GM18873 (cell line): ENCODE results near the gene TGFBR3.

Experiments used
- ATAC-seq: cut with Tn5 transposase; IDR thresholded peaks from one replicate; pipeline ENCODE4 v1.9.1; 2021; ENCODE audit warnings: mild to moderate bottlenecking, moderate library complexity, moderate number of reproducible peaks; ENCODE audit not compliant: unreplicated experiment, low FRiP score

Gene TGFBR3

GRCh38 chr1:91699339-91699974 lies 186.5 kb downstream of the TGFBR3 start:
- no peak for ATAC-seq

GRCh38 chr1:91697861-91698260 lies 188.1 kb downstream of the TGFBR3 start:
- ATAC-seq = no peak

- no peak for ATAC-seq
Observed at GRCh38 chr1:91697416-91697815, 188.5 kb downstream of the TGFBR3 start.

GRCh38 chr1:91696321-91696720 lies 189.6 kb downstream of the TGFBR3 start:
- no peak for ATAC-seq

GRCh38 chr1:91693557-91693956 lies 192.4 kb downstream of the TGFBR3 start:
- ATAC-seq = no peak

- no peak for ATAC-seq
Observed at GRCh38 chr1:91691525-91691924, 194.4 kb downstream of the TGFBR3 start.

DNA sequence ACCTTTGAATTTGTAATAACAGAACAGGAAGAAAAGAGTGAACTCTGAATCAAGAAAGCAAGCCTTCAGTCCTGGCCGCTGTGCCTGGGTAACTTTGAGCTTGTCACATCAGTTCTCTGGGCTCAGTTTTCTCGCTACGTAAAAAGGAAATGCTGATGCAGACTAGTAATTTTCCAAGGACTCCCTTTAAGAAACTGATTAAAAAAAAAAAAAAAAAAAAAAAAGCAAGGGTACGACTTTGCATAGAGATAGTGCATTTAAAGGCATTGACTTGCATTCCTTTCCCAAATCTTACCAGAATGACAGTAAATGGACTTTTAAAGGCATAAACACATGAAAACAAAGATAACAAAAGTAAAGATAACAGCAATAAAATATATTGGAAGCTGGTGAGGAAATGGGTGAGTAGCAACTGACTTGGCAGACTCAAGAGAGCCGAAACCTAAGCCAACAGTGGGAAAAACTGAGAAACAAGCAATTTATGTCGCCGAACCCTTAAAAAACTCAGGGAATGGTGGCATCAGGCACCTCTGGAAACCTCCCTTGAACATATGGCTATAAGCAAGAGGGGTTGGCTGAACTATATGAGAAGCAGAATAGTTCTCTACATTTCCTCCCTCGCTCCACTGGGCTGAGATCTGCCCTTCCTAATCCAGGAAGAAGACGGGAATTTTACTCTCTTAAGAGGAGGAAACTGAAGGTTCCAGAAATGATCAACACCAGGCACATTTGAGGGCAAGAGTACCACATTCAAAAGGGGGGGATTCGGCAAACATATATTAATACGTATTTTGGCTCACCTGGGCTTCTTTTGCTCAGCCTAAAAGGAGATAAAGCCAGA lies 196.1 kb downstream of the TGFBR3 start:
- ATAC-seq = no peak

GRCh38 chr1:91687452-91687851 lies 198.5 kb downstream of the TGFBR3 start:
- no peak for ATAC-seq

DNA sequence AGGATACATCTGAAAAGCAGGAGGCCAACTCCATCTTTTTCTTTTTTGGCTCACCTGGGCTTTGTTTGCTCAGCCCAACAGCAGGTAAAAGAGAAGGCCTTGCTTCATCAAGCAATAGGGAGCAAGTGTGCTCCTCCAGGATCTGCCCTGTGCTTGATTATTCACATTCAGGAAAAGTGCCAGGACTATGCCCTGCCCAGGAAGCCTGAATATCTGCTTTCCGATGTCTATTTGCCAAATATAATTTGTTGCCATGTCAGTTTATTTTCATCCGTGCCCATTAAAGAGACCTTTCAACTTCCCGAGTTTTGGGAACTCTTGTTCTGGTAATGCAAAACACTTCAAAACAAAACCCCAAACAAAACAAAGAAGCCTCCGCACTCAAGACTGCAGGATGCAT lies 200.0 kb downstream of the TGFBR3 start:
- no peak for ATAC-seq

- no peak for ATAC-seq
Observed at GRCh38 chr1:91684481-91685196, 201.3 kb downstream of the TGFBR3 start.

GRCh38 chr1:91683598-91683951 lies 202.4 kb downstream of the TGFBR3 start:
- no peak for ATAC-seq

- ATAC-seq = no peak
Observed at GRCh38 chr1:91682882-91683597, 202.9 kb downstream of the TGFBR3 start.

GRCh38 chr1:91680556-91681155 lies 205.3 kb downstream of the TGFBR3 start:
- ATAC-seq = no peak

DNA sequence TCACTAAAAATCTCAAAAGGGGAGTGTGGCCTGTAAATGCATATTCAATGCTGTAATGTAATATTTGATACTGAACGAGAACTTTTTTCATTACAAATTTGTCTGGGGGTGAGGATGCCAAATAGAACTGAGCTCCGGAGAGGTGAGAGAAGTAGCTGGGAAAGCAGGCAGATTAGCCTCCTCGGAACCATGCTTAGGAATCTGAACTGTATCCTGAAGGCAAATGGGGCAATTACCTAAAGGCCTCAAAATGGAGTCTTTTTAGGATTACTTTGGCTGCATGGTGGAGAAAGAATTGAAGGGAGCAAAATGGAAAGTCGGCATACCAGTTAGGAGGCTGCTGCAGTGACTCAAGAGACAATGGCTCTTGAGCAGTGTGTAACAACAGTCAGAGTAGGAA lies 206.5 kb downstream of the TGFBR3 start:
- ATAC-seq = no peak

- ATAC-seq = no peak
Observed at GRCh38 chr1:91676030-91676429, 209.9 kb downstream of the TGFBR3 start.

- ATAC-seq = no peak
Observed at GRCh38 chr1:91674107-91674506, 211.8 kb downstream of the TGFBR3 start.

- no peak for ATAC-seq
Observed at GRCh38 chr1:91673613-91674012, 212.3 kb downstream of the TGFBR3 start.

- ATAC-seq = no peak
Observed at GRCh38 chr1:91672601-91673161, 213.3 kb downstream of the TGFBR3 start.

GRCh38 chr1:91670781-91671180 lies 215.2 kb downstream of the TGFBR3 start:
- no peak for ATAC-seq
